Stimulated activated CD8-positive, alpha-beta memory T cell treated with anti-CD3 and anti-CD28 coated beads, Interleukin-12 subunit alpha, Interleukin-12 subunit beta, amount 100 ng/mL, for 24 hours (primary cell): ENCODE results near the gene RETREG1.
"Not testable (repeated sequence)": the region's sequence is repeated elsewhere in the genome, so short reads cannot be mapped to it uniquely, and the experiment has no call there.

ENCODE experiments used
- DNase-seq: peaks from one replicate; pipeline ENCODE4 v3.0.0-alpha.2; 2020; ENCODE audit errors: extremely low read depth

RETREG1 gene

GRCh38 chr5:16617274-16617968 lies 624 bp upstream of the RETREG1 start:
- no peak for DNase-seq

DNA sequence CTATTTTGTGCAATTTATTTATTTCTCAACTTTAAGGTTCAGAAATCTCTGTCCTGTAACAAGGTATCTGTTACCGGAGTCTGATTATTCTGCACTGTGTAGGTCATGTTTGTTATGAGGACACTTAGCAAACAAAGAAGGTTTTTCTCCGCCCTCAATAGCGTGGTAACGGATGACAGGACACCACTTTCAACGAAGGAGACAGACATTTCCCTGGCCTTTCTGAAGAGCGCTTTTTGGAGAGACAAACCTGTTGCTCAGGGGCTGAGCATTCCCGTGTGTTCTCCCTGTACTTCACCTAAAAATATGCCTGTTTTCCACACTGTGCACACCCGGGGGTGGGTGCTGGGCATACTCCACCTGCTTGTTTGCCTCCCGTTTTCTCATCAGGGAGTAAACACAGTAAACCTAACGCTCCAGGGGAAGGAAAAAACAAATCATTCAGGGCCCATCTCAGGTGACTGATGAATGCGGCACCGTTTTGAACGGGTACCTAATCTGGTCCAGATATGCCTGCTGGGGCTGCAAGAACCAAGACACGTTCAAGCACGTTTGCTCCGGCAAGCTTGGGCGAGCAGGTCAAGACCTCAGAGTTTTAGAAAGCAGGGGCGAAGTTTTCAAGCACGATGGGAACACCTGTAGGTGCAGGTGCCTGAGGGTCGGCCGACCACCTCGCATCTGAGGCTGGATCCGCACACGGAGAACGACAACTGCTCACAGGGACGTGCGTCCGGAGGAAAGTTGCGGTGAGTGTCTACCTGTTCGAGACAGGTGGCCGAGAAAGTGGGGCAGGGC lies 859 bp downstream of the RETREG1 start:
- no peak for DNase-seq

DNA sequence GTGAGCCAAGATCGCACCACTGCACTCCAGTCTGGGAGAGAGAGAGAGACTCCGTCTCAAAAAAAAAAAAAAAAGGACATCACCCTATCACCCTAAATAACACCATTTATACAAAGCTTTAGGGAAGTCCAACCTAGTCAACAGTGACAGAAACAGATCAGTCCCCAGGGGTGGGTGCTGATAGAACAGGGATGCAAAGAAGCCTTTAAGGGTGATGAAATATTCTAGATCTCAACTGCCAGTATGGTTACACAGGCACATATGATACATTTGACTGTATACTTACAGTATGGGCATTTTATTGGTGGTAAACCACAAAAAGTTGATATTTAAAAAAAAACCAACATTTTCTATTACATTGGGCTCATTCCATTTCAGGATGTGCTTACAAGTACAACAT lies 4.8 kb downstream of the RETREG1 start:
- DNase-seq: no peak

- not testable (repeated sequence) for DNase-seq
Observed at GRCh38 chr5:16610896-16611295, 5.9 kb downstream of the RETREG1 start.

- no peak for DNase-seq
Observed at GRCh38 chr5:16609412-16609811, 7.4 kb downstream of the RETREG1 start.

DNA sequence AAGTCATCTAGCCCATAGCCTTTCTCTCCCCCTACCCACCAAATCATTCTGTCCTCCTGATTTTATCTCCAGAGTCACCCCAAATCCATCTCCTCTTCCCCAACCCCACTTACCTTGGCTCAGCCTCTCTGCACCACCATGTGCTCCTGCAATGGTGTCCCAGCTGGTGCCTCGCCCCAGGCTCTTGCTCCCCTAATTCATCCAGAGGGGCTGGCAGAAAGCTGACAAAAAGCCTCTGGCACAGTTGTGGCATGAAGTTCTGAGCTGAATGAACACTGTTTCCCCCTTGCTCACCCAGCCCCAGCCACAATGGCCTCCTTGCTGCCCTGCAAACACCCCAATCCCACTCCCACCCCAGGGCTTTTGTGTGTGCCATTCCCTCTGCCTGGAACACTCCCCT lies 10.2 kb downstream of the RETREG1 start:
- DNase-seq: no peak

DNA sequence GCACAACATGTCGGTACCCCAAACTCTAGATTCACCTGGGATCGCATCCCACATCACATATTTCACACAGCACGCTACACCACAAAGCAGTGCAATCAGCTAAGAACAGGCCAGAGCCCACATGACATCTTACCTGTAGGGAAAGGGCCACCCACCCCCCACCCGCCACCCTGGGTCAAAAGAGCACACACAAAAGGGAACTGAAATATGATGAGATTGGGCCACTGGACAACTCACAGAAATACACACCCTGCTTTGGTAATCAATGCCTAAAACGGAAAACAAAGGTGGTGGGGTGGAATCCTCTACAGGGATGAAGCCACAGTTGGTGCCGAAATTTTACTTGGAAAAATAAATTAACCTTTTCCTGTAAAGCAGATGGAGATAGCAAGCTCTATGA lies 13.1 kb downstream of the RETREG1 start:
- no peak for DNase-seq

- no peak for DNase-seq
Observed at GRCh38 chr5:16603295-16603694, 13.5 kb downstream of the RETREG1 start.

DNA sequence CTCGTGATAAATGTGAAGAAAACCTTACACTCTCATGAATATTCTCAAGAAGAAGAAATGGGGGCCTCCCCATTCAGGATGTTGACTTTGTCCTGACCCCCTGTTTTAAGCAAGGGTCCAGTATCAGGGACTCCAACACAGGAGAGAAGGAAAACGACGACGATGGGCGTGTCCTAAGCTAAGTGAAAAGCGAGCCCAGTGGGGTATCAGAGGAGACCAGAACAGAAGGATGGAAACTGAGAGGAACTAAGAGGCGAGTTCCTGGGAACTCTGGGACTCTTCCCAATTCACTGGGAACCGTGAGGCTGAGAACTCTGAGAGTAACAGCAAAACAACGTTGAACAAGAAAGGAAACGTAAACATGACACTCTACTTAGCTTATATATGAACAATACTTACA lies 14.6 kb downstream of the RETREG1 start:
- DNase-seq: no peak

DNA sequence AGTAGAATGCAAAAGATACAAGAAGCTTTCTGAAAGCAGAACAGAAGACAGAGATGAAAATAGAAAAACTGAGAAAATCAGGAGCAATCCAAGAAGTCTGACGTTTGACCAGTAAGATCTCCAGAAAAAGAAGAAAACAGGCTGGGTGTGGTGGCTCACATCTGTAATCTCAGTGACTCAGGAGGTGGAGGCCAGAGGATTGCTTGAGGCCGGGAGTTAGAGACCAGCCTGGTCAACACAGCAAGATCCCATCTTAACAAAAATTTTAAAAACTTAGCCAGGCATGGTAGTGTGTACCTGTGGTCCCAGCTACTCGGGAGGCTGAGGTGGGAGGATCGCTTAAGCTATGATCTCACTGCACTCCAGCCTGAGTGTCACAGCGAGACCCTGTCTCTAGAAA lies 15.9 kb downstream of the RETREG1 start:
- no peak for DNase-seq

- DNase-seq: no peak
Observed at GRCh38 chr5:16600397-16600796, 16.4 kb downstream of the RETREG1 start.

GRCh38 chr5:16597946-16598694 lies 18.7 kb downstream of the RETREG1 start:
- DNase-seq: no peak

DNA sequence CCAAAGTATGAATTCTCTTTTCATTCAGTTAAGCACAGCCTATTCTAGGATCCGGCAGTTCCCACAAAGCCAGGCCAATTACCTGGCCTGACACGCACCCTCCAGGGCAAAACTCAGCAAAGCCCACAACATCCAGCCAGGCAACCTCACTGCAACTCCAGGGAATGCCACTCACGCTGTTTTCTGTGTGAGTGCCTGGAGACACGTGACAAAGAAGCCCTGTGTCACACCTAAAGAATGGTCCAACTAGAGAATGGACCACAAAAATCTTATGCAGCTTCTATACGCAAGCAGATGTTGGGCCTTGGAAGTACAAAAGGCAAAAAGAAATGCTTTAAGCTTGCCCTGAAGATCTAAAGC lies 20.2 kb downstream of the RETREG1 start:
- no peak for DNase-seq

- DNase-seq: no peak
Observed at GRCh38 chr5:16595881-16596580, 20.8 kb downstream of the RETREG1 start.

DNA sequence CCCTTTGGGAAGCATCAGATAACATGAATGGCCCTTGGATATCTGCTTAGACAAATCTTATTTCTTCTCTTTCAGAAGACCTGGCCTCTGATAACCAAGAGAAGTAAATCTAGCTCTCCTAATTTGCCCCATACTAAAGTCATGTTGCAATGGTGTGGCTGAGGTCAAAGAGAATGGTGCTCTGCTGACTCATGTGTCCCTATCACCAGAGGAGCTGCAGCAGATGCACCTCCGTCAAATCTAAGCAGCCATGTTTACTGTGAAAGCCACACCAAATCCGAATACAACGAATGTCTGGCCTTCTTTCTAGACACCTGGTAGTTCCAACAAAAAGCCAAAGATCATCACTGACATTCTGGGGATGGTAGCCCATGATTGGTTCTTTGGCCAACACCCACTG lies 23.2 kb downstream of the RETREG1 start:
- no peak for DNase-seq

GRCh38 chr5:16593013-16593412 lies 23.8 kb downstream of the RETREG1 start:
- DNase-seq: no peak

DNA sequence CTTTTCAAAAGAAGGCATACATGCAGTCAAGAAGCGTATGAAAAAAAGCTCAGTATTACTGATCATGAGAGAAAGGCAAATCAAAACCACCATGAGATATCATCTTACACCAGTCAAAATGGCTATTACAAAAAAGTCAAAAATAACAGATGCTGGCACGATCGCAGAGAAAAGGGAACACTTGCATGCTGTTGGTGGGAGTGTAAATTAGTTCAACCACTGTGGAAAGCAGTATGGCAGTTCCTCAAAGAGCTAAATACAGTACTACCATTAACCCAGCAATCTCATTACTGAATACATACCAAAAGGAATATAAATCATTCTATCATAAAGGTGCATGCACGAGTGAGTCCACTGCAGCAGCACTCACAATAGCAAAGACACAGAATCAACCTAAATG lies 24.5 kb downstream of the RETREG1 start:
- no peak for DNase-seq

GRCh38 chr5:16590685-16591084 lies 26.1 kb downstream of the RETREG1 start:
- DNase-seq: no peak

- no peak for DNase-seq
Observed at GRCh38 chr5:16589658-16590057, 27.1 kb downstream of the RETREG1 start.

DNA sequence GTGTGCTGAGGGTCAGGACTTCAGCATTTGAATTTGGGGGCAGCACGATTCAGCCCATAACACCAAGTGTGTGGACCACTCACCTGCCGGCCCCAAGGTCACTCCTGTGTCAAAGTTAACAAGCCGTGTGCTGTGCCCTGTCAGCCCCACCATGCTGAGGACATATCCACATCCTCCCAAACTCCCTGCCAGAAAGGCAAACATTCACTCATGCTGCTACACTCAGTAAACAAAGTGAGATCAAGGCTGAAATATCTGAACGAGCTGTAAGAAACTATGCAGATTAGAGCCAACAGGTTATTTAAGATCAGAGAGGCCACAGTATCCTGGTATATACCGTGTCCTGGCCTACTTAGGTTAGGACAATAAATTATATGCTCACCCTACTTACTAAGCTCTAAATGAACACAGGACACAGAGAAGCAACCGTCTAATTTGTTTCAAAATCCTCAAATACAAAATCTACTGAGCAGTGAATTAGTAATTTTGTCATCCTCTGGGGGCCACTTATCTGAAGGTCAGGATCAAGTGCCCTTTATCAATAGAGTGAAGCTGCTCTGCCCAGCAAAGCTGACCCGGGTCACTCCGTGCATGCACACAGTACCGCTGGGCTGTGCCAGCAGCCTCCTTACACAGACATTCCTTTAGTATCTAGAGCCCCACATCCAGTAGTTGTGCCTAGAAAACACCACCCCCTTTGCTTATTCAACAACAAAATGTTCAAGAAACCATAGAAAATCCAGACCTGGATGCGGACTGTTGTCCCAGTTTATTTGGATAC lies 28.2 kb downstream of the RETREG1 start:
- DNase-seq: no peak

- DNase-seq: no peak
Observed at GRCh38 chr5:16586556-16586955, 30.2 kb downstream of the RETREG1 start.
